NOMO-1 (cell line): ENCODE measurements around the gene ANGPTL2.

Experiments used
- DNase-seq, 2 experiments: peaks; one replicate each; lab custom pipeline; 2025; ENCODE audit not compliant: unreplicated experiment in 2 of 2; lab: John Stamatoyannopoulos, UW

The ANGPTL2 gene

GRCh38 chr9:127121628-127122175 is 733 bp downstream of the ANGPTL2 start:
- DNase-seq: no peak

GRCh38 chr9:127119320-127119709 is 3.1 kb downstream of the ANGPTL2 start:
- DNase-seq: no peak

- DNase-seq: peak in 1 of 2 experiments; percentile 19
Observed at GRCh38 chr9:127118597-127119319, 3.7 kb downstream of the ANGPTL2 start.

GRCh38 chr9:127117801-127118200 is 4.6 kb downstream of the ANGPTL2 start:
- DNase-seq: no peak

- no peak for DNase-seq
Observed at GRCh38 chr9:127116957-127117356, 5.5 kb downstream of the ANGPTL2 start.

- no peak for DNase-seq
Observed at GRCh38 chr9:127116088-127116726, 6.2 kb downstream of the ANGPTL2 start.

GRCh38 chr9:127114606-127115005 is 7.8 kb downstream of the ANGPTL2 start:
- no peak for DNase-seq

- no peak for DNase-seq
Observed at GRCh38 chr9:127113191-127113972, 9.1 kb downstream of the ANGPTL2 start.

GRCh38 chr9:127112735-127113161 is 9.7 kb downstream of the ANGPTL2 start:
- no peak for DNase-seq

- no peak for DNase-seq
Observed at GRCh38 chr9:127112056-127112455, 10.4 kb downstream of the ANGPTL2 start.

- no peak for DNase-seq
Observed at GRCh38 chr9:127109212-127109711, 13.2 kb downstream of the ANGPTL2 start.

- DNase-seq: no peak
Observed at GRCh38 chr9:127107929-127108876, 14.2 kb downstream of the ANGPTL2 start.

- no peak for DNase-seq
Observed at GRCh38 chr9:127107171-127107928, 15.1 kb downstream of the ANGPTL2 start.

- no peak for DNase-seq
Observed at GRCh38 chr9:127106466-127106855, 16.0 kb downstream of the ANGPTL2 start.

- no peak for DNase-seq
Observed at GRCh38 chr9:127105805-127106465, 16.5 kb downstream of the ANGPTL2 start.

- DNase-seq: no peak
Observed at GRCh38 chr9:127104581-127105311, 17.7 kb downstream of the ANGPTL2 start.

GRCh38 chr9:127102788-127103187 is 19.6 kb downstream of the ANGPTL2 start:
- DNase-seq: no peak

- no peak for DNase-seq
Observed at GRCh38 chr9:127102176-127102575, 20.3 kb downstream of the ANGPTL2 start.
